Hepatocyte (in vitro differentiated cells): ENCODE measurements around the gene TSNAX. TPM values are rescaled to one million over a fixed set of nuclear protein-coding genes. Genes with fewer than 3 reads are reported as not detected.
"Not testable (repeated sequence)": the region's sequence is repeated elsewhere in the genome, so short reads cannot be mapped to it uniquely, and the experiment has no call there.

ENCODE experiments used
- DNase-seq: peaks from one replicate; pipeline ENCODE4 v3.0.0-alpha.2; 2016; ENCODE audit warnings: low spot score
- H2AFZ ChIP-seq: fragments of 200-600 bp; sonication (generic); 2 replicates; pipeline ENCODE4 v1.6.0; 2016; ENCODE audit warnings: antibody characterized with exemption, mild to moderate bottlenecking
- H3K27ac ChIP-seq: fragments of 200-600 bp; sonication (generic); 2 replicates; pipeline ENCODE4 v1.5.1; 2016; ENCODE audit warnings: mild to moderate bottlenecking
- H3K27me3 ChIP-seq: fragments of 200-600 bp; sonication (generic); 2 replicates; pipeline ENCODE4 v1.6.1; 2016
- H3K36me3 ChIP-seq: fragments of 200-600 bp; sonication (generic); replicated peaks from 2 replicates; pipeline ENCODE4 v1.5.1; 2016; ENCODE audit warnings: low read depth; ENCODE audit not compliant: insufficient read depth
- H3K4me1 ChIP-seq: fragments of 200-600 bp; sonication (generic); 2 replicates; pipeline ENCODE4 v1.5.1; 2016; ENCODE audit warnings: mild to moderate bottlenecking, moderate library complexity; ENCODE audit not compliant: insufficient read depth
- H3K4me2 ChIP-seq: fragments of 200-600 bp; sonication (generic); 2 replicates; pipeline ENCODE4 v1.6.0; 2016
- H3K4me3 ChIP-seq: fragments of 200-600 bp; sonication (generic); 2 replicates; pipeline ENCODE4 v1.5.1; 2016; ENCODE audit warnings: mild to moderate bottlenecking
- H3K79me2 ChIP-seq: fragments of 200-600 bp; sonication (generic); 2 replicates; pipeline ENCODE4 v1.6.0; 2017; ENCODE audit warnings: mild to moderate bottlenecking
- H3K9me2 ChIP-seq: fragments of 200-600 bp; sonication (generic); replicated peaks from 2 replicates; pipeline ENCODE4 v1.6.0; 2017; ENCODE audit warnings: mild to moderate bottlenecking; ENCODE audit not compliant: insufficient read depth
- H3K9me3 ChIP-seq: fragments of 200-600 bp; sonication (generic); 2 replicates; pipeline ENCODE4 v1.5.1; 2016; ENCODE audit warnings: low read depth, mild to moderate bottlenecking
- H4K20me1 ChIP-seq: fragments of 200-600 bp; sonication (generic); 2 replicates; pipeline ENCODE4 v1.6.0; 2016; ENCODE audit warnings: mild to moderate bottlenecking; ENCODE audit not compliant: insufficient read depth, poor library complexity, severe bottlenecking
- EZH2 ChIP-seq: fragments of 200-600 bp; sonication (generic); IDR thresholded peaks from 2 replicates; pipeline ENCODE4 v1.6.1; 2016; ENCODE audit warnings: antibody characterized with exemption, mild to moderate bottlenecking, borderline replicate concordance
- EZH2phosphoT487 ChIP-seq: fragments of 200-600 bp; sonication (generic); IDR thresholded peaks from one replicate; pipeline ENCODE4 v1.6.1; 2018; ENCODE audit warnings: antibody characterized with exemption, mild to moderate bottlenecking, low read depth, moderate library complexity; ENCODE audit not compliant: unreplicated experiment, severe bottlenecking
- WGBS: methylation state at CpG from one replicate; pipeline ENCODE4 v1.1.6; 2016; ENCODE audit warnings: low lambda C conversion rate; ENCODE audit errors: missing lambda C conversion rate; 5-methylcytosine and 5-hydroxymethylcytosine counted together
- polyA plus RNA-seq: library from polyadenylated mRNA; unstranded; fragments of >200 nt; fragmentation: Nextera tagmentation; extraction: Ambion mirVana; gene quantifications from 2 replicates; pipeline ENCODE4 v1.2.1, GENCODE V29; 2016
- total RNA-seq: library from RNA; depleted of rRNA; stranded (reverse); fragments of >200 nt; gene quantifications from 2 replicates; pipeline ENCODE4 v1.2.3, GENCODE V29; 2014
- TF ChIP-seq, protein P1 (sequence below): fragments of 200-600 bp; sonication (generic); IDR thresholded peaks from 2 replicates; pipeline ENCODE4 v1.5.1; 2016; ENCODE audit warnings: antibody characterized with exemption, mild to moderate bottlenecking; ENCODE audit not compliant: poor library complexity

Gene TSNAX
- total and polyA plus RNA-seq, 2 experiments from 2014 or later: 26.8 to 42.2 TPM

GRCh38 chr1:231564373-231564772 is 35.9 kb downstream of the TSNAX start:
- Histone ChIP-seq H3K36me3 (no peaks in the 10 kb centered on the region), H3K27me3 (no peaks in the 10 kb centered on the region), H3K4me3 (no peak overlapping the region), H3K9me2 (no peaks in the 10 kb centered on the region), H3K9me3 (no peaks in the 10 kb centered on the region), H3K27ac (no peak overlapping the region), H3K79me2 (no peaks in the 10 kb centered on the region), H2AFZ (no peak overlapping the region), H3K4me2 (no peak overlapping the region), H4K20me1 (no peaks in the 10 kb centered on the region), H3K4me1 (no peaks in the 10 kb centered on the region)
- 95% methylated on average over 4 of the region's 4 CpGs for WGBS
- TF ChIP-seq EZH2phosphoT487 (no peak), EZH2 (no peak)
- TF ChIP-seq, protein P1, sequence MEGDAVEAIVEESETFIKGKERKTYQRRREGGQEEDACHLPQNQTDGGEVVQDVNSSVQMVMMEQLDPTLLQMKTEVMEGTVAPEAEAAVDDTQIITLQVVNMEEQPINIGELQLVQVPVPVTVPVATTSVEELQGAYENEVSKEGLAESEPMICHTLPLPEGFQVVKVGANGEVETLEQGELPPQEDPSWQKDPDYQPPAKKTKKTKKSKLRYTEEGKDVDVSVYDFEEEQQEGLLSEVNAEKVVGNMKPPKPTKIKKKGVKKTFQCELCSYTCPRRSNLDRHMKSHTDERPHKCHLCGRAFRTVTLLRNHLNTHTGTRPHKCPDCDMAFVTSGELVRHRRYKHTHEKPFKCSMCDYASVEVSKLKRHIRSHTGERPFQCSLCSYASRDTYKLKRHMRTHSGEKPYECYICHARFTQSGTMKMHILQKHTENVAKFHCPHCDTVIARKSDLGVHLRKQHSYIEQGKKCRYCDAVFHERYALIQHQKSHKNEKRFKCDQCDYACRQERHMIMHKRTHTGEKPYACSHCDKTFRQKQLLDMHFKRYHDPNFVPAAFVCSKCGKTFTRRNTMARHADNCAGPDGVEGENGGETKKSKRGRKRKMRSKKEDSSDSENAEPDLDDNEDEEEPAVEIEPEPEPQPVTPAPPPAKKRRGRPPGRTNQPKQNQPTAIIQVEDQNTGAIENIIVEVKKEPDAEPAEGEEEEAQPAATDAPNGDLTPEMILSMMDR: no peak
- DNase-seq: no peak

DNA sequence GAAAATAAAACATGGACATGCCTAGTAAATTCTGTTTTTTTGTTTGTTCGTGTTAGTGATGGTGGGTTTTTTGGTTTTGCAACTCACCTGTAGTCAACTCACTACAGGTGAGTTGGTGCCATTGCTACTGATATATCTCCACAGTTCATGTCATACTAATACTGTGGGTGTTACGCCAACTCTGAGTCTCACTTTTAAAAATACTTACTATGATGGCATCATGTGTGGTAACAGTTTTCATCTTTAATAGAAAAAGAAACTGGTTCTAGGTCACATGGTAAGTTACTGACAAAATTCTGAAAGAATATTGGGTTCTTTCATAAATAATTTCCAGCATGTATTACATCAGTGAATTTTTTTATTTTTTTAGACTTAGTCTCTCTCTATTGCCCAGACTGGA is 38.0 kb downstream of the TSNAX start:
- H3K27me3 ChIP-seq: no peaks in the 10 kb centered on the region
- H3K79me2 ChIP-seq: no peaks in the 10 kb centered on the region
- no peaks in the 10 kb centered on the region for H3K9me2 ChIP-seq
- 98% methylated on average over 2 of the region's 2 CpGs for WGBS
- H3K4me3 ChIP-seq: no peak overlapping the region
- no peaks in the 10 kb centered on the region for H3K36me3 ChIP-seq
- no peaks in the 10 kb centered on the region for H3K9me3 ChIP-seq
- no peak for DNase-seq
- TF ChIP-seq EZH2phosphoT487 (no peak), EZH2 (no peak)
- TF ChIP-seq, protein P1: no peak
- H2AFZ ChIP-seq: no peak overlapping the region
- H3K4me1 ChIP-seq: no peaks in the 10 kb centered on the region
- no peak overlapping the region for H3K27ac ChIP-seq
- no peak overlapping the region for H3K4me2 ChIP-seq
- no peaks in the 10 kb centered on the region for H4K20me1 ChIP-seq

- not testable (repeated sequence) for H3K27me3 ChIP-seq, H3K9me3 ChIP-seq, H3K4me3 ChIP-seq, H3K4me1 ChIP-seq, H3K4me2 ChIP-seq, H2AFZ ChIP-seq, H3K36me3 ChIP-seq, DNase-seq, H3K9me2 ChIP-seq, H3K27ac ChIP-seq, H4K20me1 ChIP-seq, H3K79me2 ChIP-seq
- 96% methylated on average over 3 of the region's 3 CpGs for WGBS
Measured at GRCh38 chr1:231570262-231570661, 41.8 kb downstream of the TSNAX start.

GRCh38 chr1:231571904-231572303 is 43.4 kb downstream of the TSNAX start:
- TF ChIP-seq EZH2 (no peak), EZH2phosphoT487 (no peak)
- TF ChIP-seq, protein P1: no peak
- H3K9me2 ChIP-seq: no peaks in the 10 kb centered on the region
- H3K27ac ChIP-seq: no peak overlapping the region
- H3K79me2 ChIP-seq: no peaks in the 10 kb centered on the region
- no peaks in the 10 kb centered on the region for H3K36me3 ChIP-seq
- 76% methylated on average over 6 of the region's 6 CpGs for WGBS
- H2AFZ ChIP-seq: no peak overlapping the region
- H3K4me1 ChIP-seq: no peaks in the 10 kb centered on the region
- no peaks in the 10 kb centered on the region for H3K9me3 ChIP-seq
- no peaks in the 10 kb centered on the region for H3K27me3 ChIP-seq
- H4K20me1 ChIP-seq: no peaks in the 10 kb centered on the region
- no peak overlapping the region for H3K4me2 ChIP-seq
- H3K4me3 ChIP-seq: no peak overlapping the region
- no peak for DNase-seq
